Body of pancreas (tissue), 4 donors: Measurements from ENCODE around the gene CHADL.

Experiments used
- POLR2A ChIP-seq, 3 donors: fragments of 450-650 bp; IDR thresholded peaks; one replicate each; pipeline ENCODE4 v1.6.1; 2016; ENCODE audit warnings: antibody characterized with exemption in 3 of 3, mild to moderate bottlenecking in 2 of 3
- TF ChIP-seq, protein P1 (sequence below), 7 experiments: fragments of 450-650 bp in 4 of 7; fragments of 200-600 bp in 3 of 7; sonication (generic) in 3 of 7; IDR thresholded peaks; one replicate each; pipeline ENCODE4 v1.5.1; 2016 to 2019; ENCODE audit warnings: antibody characterized with exemption in 7 of 7

DNA sequence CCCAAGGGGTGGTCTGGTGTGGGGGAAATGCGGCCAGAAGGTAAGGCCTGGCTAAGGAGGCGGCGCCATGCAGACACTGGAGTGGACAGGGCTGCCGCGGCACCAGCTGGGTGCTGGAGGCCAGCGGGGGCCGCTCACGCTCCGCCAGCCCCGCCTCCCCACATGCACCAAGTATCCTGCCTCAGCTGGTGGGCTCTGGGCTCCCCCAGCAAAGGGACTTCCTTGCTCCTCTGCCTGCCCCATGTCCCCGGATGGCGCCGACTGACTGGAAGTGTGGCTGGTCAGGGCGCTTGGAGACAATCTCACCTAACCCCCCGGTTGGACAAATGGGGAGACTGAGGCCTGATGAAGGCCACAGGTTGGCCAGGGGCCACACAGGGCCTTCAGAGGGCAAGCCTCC, 7.6 kb upstream of the CHADL start:
- TF ChIP-seq, protein P1, sequence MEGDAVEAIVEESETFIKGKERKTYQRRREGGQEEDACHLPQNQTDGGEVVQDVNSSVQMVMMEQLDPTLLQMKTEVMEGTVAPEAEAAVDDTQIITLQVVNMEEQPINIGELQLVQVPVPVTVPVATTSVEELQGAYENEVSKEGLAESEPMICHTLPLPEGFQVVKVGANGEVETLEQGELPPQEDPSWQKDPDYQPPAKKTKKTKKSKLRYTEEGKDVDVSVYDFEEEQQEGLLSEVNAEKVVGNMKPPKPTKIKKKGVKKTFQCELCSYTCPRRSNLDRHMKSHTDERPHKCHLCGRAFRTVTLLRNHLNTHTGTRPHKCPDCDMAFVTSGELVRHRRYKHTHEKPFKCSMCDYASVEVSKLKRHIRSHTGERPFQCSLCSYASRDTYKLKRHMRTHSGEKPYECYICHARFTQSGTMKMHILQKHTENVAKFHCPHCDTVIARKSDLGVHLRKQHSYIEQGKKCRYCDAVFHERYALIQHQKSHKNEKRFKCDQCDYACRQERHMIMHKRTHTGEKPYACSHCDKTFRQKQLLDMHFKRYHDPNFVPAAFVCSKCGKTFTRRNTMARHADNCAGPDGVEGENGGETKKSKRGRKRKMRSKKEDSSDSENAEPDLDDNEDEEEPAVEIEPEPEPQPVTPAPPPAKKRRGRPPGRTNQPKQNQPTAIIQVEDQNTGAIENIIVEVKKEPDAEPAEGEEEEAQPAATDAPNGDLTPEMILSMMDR (IDR thresholded peaks at IDR 0.05) = no peak
- TF ChIP-seq POLR2A (IDR thresholded peaks at IDR 0.05) = no peak
